GM08714 (cell line): ENCODE results near the gene XPNPEP1.

ENCODE experiments used
- H3K4me3 ChIP-seq: fragments of 200-500 bp; sonication (Bioruptor generic); 2 replicates; pipeline ENCODE4 v1.5.1; 2014; ENCODE audit warnings: mild to moderate bottlenecking, low read length, inconsistent platforms
- ZNF274 ChIP-seq: IDR thresholded peaks from 2 replicates; pipeline ENCODE4 v1.6.1; 2012; ENCODE audit warnings: mild to moderate bottlenecking, low read depth, low read length

XPNPEP1 gene

GRCh38 chr10:109821672-109822071 is 101.6 kb downstream of the XPNPEP1 start:
- no peak for TF ChIP-seq ZNF274
- no peak overlapping the region for H3K4me3 ChIP-seq

- no peak for TF ChIP-seq ZNF274
- H3K4me3 ChIP-seq: no peak overlapping the region
These were observed 102.5 kb downstream of the XPNPEP1 start for GRCh38 chr10:109820620-109821405.

- no peak for TF ChIP-seq ZNF274
- H3K4me3 ChIP-seq: no peak overlapping the region
These were observed 103.5 kb downstream of the XPNPEP1 start for GRCh38 chr10:109819807-109820206.
